CD1c-positive myeloid dendritic cell (primary cell): Measurements from ENCODE around the gene PODNL1.
"Not testable (repeated sequence)": the region's sequence is repeated elsewhere in the genome, so short reads cannot be mapped to it uniquely, and the experiment has no call there.

Experiments
- DNase-seq: peaks from one replicate; pipeline ENCODE4 v3.0.0-alpha.2; 2016; ENCODE audit errors: extremely low spot score

Gene PODNL1

DNA sequence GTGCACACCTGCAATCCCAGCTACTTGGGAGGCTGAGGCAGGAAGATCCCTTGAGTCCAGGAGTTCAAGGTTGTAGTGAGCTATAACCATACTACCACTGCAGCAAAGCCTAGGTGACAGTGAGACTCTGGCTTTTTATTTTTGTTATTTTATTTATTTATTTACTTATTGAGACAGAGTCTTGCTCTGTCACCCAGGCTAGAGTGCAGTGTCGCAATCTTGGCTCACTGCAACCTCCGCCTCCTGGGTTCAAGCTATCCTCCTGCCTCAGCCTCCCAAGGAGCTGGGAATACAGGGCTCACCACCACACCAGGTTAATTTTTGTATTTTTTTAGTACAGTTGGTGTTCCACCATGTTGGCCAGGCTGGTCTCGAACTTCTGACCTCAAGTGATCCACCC, 35.3 kb upstream of the PODNL1 start:
- not testable (repeated sequence) for DNase-seq

DNA sequence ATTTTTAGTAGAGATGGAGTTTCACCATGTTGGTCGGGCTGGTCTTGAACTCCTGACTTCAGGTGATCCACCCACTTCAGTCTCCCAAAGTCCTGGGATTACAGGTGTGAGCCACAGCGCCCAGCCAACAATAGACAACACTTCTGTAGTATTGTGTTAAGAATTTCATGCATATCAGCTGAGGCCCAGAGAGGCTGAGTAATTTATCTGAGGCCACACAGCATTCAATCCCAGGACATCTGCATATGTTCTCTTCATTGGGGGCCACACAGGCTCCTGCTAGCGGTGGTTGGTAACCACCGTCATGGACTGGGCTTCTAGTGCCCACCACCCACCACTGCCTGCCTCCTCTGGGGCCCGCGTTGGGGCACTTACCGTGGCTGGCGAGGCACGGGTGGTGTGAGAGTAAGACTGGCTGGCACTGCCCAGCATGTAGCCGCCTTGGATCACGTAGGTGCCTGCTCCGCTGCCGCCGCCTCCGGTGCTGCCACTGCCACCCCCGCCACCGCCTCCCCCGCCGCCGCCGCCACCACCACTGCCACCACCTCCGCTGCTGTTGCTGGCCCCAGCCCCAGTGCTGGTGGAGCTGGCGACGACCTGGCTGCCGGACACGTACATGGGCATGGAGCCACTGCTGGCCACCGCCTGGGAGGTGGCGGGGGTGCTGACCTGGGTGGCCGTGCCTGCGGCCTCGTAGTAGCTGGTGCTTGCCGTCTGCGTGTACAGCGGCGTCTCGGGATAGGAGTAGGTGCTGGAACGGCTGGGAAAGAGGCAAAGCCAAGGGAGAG, 34.3 kb upstream of the PODNL1 start:
- no peak for DNase-seq

DNA sequence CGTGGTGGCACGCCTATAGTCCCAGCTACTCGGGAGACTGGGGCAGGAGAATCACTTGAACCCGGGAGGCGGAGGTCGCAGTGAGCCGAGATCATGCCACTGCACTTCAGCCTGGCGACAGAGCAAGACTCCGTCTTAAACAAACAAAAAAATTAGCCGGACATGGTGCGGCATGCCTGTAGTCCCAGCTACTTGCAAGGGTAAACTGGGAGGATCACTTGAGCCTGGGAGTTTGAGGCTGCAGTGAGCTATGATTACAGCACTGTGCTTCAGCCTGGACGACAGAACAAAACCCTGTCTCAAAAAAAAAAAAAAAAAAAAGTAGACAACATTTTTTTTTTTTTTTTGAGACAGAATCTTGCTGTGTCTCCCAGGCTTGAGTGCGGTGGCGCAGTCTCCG, 33.7 kb upstream of the PODNL1 start:
- DNase-seq, result not testable (repeated sequence)

DNA sequence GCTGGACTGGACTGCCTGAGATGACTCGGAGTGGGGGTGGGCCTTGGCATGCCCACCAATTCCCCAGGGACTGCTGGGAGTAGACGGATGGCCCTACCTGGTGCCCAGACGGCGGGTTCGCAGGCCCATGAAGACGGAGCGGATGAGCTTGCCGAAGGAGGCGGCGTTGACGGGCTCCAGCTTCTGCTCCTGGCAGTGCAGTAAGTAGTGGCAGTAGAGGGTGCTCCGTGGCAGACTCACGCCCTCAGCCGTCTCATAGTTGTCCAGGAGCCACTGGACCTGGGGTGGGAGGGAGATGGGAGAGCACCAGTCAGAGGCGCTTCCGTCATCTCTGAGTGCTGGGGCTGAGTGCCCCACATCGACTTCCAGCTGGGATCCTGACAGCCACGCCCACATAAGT, 31.7 kb upstream of the PODNL1 start:
- no peak for DNase-seq

DNA sequence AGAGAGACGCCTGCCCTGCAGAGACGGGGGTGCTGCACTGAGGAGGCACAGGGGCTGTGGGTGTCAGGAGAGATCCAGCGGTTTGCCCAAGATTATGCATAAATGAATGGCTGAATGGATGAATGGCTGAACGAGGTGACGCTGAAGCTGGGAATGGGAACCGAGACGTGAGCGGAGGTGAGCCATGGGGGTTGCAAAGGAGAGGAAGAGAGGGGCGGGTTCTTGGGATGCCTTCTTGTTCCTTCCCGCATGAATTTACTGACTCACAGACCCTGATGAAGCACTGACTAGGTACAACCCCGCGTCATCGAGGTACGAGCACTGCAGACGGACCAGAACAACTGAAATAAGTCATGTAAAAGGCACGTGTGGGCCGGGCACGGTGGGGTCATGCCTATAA, 30.8 kb upstream of the PODNL1 start:
- no peak for DNase-seq

DNA sequence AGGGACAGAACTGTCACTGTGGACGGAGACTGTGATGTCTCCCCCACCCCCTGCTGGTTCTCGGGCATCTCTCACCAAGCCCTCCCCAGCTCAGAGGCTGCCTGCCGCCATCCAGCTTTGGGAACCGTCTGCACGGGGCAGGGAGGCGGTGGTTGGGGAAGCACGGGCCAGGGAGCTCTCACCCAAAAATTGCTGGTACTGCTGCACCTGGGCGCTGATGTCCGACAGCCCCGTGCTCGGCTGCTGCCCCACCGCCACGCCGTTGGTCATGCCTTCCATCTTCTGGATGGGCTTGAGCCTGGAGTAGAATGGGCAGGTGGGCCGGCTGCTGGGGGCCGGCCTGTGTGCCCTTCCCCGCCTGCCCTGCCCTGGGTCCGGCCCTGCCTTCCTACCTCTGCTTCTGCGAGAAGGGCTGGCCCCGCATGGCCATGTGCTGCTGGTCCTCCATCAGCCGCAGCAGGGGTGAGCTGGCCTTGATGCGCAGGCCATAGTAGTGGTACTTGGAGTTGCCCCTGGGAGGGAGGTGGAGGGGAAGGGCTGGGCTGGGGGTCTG, 30.2 kb upstream of the PODNL1 start:
- DNase-seq, result no peak

DNA sequence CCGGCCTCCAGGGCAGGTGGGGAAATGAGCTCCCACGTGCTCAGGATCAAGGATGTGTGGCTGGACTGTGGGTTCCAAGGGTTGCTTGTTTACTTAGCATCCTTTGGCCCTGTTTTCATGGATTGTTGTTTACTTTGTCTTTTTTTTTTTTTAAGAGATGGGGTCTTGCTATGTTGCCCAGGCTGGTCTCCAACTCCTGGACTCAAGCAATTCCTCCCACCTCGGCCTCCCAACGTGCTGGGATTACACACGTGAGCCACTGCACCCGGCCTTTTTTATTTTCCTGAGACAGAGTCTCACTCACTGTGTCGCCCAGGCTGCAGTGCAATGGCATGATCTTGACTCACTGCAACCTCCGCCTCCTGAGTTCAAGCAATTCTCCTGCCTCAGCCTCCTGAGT, 29.0 kb upstream of the PODNL1 start:
- not testable (repeated sequence) for DNase-seq

DNA sequence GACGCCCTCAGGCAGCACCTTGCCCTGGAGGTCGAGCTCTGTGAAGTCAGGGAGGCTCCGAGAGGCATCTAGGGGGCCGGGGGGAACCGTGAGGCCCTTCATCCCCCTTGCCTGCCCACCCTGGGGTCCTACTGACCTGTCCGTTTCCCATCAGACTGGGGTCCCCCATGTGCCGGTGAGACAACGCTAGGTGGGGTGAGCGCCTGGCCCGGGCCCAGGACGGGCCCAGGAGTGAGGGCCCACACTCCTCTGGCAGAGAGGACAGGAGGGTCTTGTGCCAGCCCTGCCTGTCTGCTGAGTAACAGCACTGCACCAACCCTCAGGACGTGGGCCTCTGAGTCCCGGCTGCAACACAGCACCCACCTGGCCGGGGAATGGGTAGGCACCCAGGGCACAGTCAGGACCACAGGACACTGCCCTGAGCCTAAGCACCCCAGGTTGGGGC, 28.5 kb upstream of the PODNL1 start:
- DNase-seq, result no peak

DNA sequence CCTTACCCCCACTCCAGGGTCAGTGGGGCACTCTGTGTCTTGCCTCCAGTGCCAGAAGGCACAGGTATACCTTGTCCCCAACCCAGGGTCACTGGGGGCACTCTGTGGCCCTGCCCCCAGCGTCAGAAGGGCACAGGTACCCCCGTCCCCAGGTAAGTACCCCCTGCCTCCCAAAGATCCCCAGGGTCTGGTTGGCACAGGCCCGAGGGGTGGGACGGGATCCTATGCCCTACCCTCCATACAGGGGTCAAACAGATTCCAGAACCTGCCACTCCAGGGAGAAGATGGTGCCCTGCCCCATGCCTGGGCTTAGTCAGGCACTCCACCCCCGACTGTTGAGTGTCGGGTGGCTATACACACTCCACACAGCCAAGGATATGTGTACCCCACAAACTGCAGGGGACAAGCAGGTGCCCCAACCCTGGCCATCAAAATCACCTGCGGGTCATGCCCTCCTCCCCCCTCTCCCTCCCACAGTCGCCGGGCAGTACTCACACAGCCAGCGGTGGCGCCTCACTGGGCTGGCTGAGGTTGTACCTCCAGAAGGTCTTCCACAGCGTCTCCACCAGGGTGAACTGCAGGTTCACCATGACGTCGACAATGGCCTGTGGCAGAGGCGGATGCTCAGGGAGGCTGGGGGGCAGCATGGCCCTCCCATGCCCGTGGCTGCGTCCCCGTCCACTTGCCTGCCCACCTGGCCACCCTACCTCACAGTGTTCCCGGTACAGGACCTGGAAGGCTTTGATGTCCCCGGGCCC, 27.9 kb upstream of the PODNL1 start:
- DNase-seq, result no peak

DNA sequence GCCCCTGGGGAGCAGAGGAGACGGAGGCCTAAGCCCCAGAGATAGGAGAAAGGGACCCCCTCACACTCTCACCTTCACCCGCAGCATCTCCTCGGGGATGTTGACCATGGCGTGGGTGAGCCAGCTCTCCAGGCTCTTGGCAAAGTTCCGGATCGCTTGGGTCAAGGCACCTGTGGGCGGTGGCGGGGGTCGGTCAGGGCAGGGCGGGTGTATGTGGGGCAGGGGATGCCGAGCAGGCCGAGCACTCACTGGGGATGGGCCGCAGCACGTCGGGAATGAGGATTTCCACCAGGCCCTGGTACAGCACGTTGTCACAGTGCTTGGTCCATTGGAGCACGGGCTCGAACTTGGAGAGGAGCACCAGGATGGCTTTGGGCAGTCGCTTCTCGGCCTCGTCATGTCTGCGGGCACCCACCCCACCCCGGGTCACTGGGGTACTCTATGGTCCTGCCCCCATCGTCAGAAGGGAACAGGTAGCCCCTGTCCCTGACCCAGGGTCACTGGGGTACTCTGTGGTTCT, 27.2 kb upstream of the PODNL1 start:
- no peak for DNase-seq

DNA sequence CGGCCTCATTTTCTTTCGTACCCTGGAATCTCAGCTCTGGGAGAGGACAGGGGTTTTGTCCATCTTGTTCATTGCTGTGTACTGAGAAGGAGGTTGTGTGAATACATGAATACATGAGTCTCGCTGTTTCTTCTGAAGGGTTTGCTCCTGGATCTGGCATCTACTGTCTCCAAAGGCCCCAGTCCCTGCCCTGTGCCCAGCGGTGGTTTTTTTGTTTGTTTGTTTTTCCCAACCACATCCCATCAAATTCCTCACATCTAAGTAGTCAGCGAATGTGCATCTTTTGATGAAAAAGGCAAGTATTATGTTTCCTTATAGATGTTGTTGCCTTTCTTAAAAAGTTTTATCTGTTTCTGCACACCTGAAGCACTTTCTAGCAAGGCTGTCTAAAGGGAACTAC, 26.6 kb upstream of the PODNL1 start:
- DNase-seq, result no peak

DNA sequence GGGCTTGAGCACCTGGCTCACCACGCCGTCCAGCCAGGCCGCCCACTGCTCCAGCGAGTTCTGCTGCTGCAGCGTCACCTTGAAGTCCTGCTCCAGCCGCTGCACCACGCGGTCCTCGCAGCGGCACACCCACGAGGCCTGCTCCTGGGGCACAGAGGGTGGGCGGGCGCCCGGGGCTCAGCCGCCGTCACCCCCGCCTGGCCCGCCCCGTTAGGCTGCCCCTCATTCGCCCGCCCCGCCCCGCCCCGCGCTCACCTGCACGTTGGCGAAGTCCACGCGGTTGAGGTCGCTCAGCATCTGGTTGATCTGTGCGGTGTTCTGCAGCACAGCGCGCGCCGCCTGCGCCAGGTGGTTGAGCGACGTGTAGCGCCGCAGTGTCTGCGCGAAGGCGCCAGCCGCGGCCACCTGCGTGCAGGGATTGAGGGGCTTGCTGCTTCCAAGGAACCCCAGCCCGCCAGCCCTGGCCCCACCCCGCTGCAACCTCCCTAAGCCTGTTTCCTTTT, 25.4 kb upstream of the PODNL1 start:
- DNase-seq, result no peak

DNA sequence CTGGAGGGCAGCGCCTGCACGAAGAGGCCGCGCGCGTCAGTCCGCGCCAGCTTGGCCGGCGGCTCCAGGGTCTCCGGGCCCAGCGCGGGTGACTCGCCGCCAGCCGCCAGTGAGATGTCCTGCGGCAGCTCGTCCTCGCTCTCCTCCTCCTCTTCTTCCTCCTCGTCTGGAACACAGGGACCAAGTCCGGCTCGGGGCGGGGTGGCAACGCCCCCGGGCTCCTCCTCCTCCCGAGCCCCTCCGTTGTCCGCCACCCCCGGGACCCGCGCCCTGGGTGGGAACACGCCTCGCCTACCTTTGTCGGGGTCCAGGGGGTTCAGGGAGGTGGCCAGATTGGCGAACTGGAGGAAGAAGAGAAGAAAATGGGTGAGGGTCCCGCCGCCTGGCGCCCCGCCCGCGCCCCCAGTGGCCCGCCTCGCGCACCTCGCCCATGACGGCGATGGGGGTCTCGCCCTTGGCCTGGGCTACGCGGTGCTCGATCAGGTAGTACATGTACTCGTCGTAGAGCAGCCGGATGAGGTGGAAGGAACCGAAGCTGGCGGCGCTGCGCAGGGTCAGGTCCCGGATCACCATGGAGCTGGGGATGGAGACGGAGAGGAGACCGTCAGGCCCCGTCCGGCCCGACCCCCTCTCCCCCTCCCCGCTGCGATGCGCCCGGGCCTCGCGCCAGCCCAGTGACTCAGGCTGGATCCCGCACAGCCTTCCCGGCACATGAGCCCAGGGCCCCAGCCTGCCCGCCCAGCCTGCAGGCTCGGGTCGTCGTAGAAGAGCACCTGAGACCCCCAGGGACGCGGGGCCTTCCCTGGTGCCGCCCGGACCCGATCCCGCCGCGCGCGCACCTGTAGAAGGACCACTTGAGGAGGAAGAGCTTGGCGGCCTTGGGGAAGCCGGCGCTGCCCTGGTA, 24.7 kb upstream of the PODNL1 start:
- DNase-seq, result no peak

DNA sequence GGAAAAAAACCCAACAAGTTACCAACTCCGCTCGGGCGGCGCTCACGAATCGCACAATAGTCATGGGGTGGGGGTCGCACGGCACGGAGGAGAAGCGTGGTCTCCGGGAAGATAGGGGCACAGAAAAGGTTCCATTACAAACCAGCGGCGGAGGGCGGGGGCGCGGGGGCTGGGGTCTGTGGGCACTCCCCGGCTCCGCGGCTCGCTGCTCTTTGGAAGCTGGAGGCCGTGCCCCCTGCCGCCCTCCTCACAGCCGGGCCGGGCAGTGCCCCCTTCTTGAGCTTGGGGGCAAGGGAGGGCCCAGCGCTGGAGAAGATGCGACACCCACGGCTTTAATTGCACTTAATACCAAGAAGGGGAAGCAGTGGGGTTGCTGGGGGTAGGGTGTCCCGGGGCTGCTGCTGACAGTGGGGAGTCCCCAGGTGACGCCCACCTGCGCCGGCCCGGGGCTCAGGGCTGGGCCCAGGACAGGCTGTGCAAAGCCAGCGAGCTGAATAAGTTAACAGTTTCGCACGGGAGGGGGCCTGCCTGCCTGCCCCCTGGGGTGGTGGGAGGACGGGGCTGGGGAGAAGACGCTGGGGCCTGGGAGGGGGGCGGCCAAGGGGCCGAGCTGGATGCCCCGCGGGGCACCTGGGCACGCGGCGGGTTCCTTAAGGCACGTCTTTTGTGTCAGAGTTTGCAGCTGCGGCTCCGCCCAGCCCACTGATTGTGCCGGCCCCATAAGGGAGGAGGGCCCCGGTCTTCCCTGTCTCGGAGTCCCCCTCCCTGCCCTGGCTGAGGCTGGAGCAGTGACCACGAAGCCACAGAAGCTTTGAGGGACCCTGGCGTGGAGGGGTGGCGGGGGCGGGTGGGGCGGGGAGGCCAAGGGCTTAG, 23.8 kb upstream of the PODNL1 start:
- DNase-seq, result no peak

DNA sequence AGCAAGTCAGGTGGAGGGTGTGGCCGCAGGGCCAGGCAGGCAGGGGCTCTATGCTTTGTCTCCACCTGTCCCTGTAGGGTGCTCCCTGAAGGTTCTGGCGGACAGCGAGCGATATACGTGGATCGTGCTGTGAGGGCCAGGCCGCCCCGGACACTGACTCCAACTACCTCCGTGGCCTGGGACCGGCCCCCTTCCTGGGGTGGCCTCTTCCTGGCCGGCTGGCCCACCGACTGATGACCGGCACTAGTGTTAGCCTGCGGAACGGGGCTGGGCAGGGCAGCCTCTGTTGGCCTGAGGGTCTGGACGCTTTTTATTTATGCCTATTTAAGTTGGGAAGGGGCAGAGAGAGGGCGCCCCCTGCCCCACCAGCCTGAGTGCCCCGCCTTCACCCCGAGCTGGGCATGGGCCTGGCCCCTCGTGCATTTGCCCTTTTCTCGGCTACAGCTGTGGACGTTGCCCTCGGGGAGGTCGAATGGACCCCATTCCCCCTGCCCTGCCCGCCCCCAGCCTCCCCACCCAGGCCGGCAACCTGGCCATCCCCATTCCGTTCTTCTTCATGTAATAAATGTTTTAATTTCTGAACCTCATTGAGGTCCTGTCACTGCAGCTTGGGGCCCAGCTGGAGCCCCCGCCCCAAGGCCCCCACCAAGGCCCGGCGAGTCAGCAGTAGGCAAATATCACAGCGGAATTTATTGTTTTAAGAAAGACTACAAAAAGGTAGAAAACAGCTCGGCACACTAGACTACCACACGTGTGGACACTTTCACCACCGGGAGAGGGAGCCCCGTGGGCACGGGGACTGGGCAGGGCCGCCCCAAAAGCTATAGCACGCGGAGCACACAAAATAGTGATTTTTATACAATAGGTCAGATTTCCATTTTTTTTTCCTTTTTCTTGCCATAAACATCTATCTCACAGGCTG, 22.9 kb upstream of the PODNL1 start:
- DNase-seq, result no peak

DNA sequence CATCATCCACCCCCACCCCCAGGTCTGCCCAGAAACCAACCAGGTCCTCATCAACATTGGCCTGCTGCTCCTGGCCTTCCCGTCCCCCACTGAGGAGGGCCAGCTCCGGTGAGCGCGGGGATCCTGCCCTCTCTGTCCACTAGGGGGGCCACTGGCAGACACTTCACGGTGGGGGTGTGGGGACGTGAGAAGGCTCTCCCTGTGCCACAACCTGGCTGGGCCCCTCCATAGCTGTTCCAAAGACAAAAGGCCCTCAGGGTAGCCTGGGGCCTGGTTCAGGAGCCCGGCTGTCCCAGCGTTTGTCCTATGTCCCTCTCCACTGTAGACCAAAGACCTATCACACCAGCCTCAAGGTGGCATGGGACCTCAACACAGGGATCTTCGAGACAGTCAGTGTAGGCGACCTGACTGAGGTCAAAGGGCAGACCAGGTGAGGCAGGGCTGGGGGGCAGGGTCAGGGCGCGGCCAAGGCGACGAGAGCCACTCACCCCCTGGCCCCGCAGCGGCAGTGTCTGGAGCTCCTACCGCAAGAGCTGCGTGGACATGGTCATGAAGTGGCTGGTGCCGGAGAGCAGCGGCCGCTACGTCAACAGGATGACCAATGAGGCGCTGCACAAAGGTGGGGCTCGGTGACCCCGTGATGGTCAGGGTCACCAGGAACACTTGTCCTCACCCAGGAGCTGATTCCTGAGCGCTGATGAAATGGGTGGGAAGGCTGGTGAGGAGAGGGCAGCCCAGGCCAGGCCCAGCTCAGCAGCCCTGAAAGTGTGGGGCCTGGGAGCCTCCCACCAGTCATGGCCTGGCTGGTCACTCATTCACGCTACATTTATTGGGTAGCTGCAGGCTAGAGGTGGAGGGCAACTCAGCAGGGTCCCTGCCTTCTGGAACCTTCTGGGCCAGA, 22.0 kb upstream of the PODNL1 start:
- DNase-seq, result no peak

DNA sequence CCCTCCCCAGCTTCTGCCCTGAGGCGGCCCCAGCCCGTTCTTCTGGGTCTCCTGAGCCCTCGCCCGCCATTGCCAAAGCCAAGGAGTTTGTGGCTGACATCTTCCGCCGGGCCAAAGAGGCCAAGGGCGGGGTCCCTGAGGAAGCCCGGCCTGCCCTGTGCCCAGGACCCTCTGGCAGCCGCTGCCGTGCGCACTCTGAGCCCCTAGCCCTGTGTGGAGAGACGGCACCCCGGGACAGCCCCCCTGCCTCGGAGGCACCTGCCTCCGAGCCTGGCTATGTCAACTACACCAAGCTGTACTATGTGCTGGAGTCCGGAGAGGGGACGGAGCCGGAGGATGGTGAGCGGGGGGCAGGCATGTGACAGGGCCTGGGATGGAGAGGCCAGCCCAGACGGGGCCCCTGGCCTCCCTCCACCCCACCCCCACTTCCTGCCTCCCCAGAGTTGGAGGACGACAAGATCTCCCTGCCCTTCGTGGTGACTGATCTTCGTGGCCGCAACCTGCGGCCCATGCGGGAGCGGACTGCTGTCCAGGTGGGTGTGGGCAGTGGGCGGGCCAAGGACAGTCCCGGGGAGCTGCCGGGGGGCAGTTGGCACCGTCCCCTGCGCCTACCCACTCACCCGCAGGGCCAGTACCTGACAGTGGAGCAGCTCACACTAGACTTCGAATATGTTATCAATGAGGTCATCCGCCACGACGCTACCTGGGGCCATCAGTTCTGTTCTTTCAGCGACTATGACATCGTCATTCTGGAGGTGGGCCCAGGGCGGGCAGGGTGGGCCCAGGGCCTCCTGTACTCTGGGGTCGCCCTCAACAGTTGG, 21.1 kb upstream of the PODNL1 start:
- DNase-seq, result no peak
